Esophagus squamous epithelium (tissue), 5 donors: ENCODE data around the gene TUT1. TPM values are rescaled to one million over a fixed set of nuclear protein-coding genes. Genes with fewer than 3 reads are reported as not detected.

Source experiments
- DNase-seq: peaks from one replicate; lab custom pipeline; 2025; lab: John Stamatoyannopoulos, UW
- H3K27ac ChIP-seq, 4 donors: fragments of 200-600 bp; sonication (generic); one replicate each; pipeline ENCODE4 v1.5.1; 2016 to 2019; ENCODE audit warnings: mild to moderate bottlenecking in 1 of 4
- H3K27me3 ChIP-seq, 4 donors: fragments of 200-600 bp; sonication (generic); 1 replicate in 3 of 4; 2 replicates in 1 of 4; pipeline versions ENCODE4 v1.5.1 to v1.6.0; 2017 to 2021; ENCODE audit warnings: antibody characterized with exemption in 1 of 4
- H3K36me3 ChIP-seq, 3 donors: fragments of 200-600 bp; sonication (generic); one replicate each; pipeline ENCODE4 v1.5.1; 2016 to 2019
- H3K4me1 ChIP-seq, 3 donors: fragments of 200-600 bp; sonication (generic); one replicate each; pipeline ENCODE4 v1.5.1; 2017 to 2019
- H3K4me3 ChIP-seq, 4 donors: fragments of 200-600 bp; sonication (generic); 1 replicate in 3 of 4; 2 replicates in 1 of 4; pipeline ENCODE4 v1.5.1; 2016 to 2019; ENCODE audit warnings: mild to moderate bottlenecking in 2 of 4, moderate library complexity in 1 of 4
- H3K9me3 ChIP-seq, 3 donors: fragments of 200-600 bp; sonication (generic); one replicate each; pipeline ENCODE4 v1.5.1; 2016 to 2019
- POLR2A ChIP-seq, 4 donors: fragments of 450-650 bp; IDR thresholded peaks; one replicate each; pipeline ENCODE4 v1.6.1; 2017; ENCODE audit warnings: antibody characterized with exemption in 4 of 4, mild to moderate bottlenecking in 4 of 4, moderate library complexity in 3 of 4
- WGBS, 2 donors: methylation state at CpG; one replicate each; pipeline ENCODE4 v1.1.5; 2018; 5-methylcytosine and 5-hydroxymethylcytosine counted together
- intact Hi-C: fragments of 100-400 bp; cut with DNase I; formaldehyde crosslinking; loops from one replicate; pipeline ENCODE4 v1.15.0; 2022
- small RNA-seq, 4 donors: library from RNA; depleted of rRNA; stranded (forward); fragments of <200 nt; gene quantifications; one replicate each; pipeline ENCODE3, GENCODE V24; 2016
- total RNA-seq, 4 donors: library from RNA; depleted of rRNA; stranded (reverse); fragments of >200 nt; gene quantifications; one replicate each; pipeline ENCODE4 v1.1.0, GENCODE V29; 2016
- TF ChIP-seq, protein P1 (sequence below), 6 experiments: fragments of 450-650 bp in 4 of 6; fragments of 200-600 bp in 2 of 6; sonication (generic) in 2 of 6; IDR thresholded peaks; one replicate each; pipeline ENCODE4 v1.5.1; 2016 to 2019; ENCODE audit warnings: antibody characterized with exemption in 6 of 6, mild to moderate bottlenecking in 4 of 6, moderate library complexity in 4 of 6
- donor health status: DM: yes; HTN: yes; CAD: no.

TUT1 gene
- total RNA-seq, 4 donors from 2014 or later: 5.0 to 12.7 (median 8.0) TPM

DNA sequence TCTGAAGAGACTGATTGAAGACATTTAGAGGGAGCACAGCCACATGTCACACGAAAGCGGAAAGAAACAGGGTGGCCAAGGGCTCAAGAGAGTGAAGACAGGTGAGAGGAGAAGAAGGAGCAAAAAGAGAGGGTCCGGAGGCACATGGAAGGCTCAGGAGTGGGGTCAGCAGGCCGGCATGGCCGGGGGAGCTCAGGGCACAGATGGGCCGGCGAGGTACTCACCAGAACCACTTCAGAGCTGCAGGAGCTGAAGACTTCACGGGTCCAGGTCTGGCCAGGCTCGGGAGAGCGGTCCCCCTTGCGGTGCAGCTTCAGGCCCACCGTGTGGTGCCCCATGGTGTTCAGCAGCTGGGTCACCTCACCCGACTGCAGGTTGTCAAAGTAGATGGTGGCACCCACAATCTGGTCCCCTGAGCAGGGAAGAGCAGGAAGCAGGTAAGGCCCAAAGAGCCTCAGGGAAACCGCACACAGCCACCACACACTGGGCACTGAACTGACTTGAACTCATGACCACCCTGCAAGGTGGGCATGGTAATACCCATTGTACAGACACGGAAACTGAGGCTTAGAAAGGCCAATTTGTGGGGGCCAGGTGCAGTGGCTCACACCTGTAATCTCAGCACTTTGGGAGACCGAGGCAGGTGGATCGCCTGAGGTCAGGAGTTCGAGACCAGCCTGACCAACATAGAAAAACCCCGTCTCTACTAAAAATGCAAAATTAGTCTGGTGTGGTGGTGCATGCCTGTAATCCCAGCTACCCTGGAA, 56.4 kb downstream of the TUT1 start:
- no peaks in the 10 kb centered on the region for H3K27me3 ChIP-seq
- no peaks in the 10 kb centered on the region for H3K9me3 ChIP-seq
- intact Hi-C loops: no loop called here
- DNase-seq: no peak
- WGBS, 2 donors: 88 to 93% methylated on average over 15 of the region's 19 CpGs
- H3K27ac ChIP-seq: peak overlapping the region in 1 of 4 donors; percentile 22
- H3K4me3 ChIP-seq: no peak overlapping the region
- peaks cover 61 to 87% (median 66%) of the 10 kb centered on the region in 3 donors for H3K36me3 ChIP-seq
- TF ChIP-seq, protein P1, sequence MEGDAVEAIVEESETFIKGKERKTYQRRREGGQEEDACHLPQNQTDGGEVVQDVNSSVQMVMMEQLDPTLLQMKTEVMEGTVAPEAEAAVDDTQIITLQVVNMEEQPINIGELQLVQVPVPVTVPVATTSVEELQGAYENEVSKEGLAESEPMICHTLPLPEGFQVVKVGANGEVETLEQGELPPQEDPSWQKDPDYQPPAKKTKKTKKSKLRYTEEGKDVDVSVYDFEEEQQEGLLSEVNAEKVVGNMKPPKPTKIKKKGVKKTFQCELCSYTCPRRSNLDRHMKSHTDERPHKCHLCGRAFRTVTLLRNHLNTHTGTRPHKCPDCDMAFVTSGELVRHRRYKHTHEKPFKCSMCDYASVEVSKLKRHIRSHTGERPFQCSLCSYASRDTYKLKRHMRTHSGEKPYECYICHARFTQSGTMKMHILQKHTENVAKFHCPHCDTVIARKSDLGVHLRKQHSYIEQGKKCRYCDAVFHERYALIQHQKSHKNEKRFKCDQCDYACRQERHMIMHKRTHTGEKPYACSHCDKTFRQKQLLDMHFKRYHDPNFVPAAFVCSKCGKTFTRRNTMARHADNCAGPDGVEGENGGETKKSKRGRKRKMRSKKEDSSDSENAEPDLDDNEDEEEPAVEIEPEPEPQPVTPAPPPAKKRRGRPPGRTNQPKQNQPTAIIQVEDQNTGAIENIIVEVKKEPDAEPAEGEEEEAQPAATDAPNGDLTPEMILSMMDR (IDR thresholded peaks at IDR 0.05): no peak
- no peak for TF ChIP-seq POLR2A (IDR thresholded peaks at IDR 0.05)
- peaks cover 30 to 58% (median 40%) of the 10 kb centered on the region in 3 donors for H3K4me1 ChIP-seq

GRCh38 chr11:62532096-62532495, 59.2 kb downstream of the TUT1 start:
- no peak overlapping the region for H3K27ac ChIP-seq
- TF ChIP-seq, protein P1 (IDR thresholded peaks at IDR 0.05): no peak
- TF ChIP-seq POLR2A (IDR thresholded peaks at IDR 0.05): no peak
- H3K4me3 ChIP-seq: no peak overlapping the region
- H3K27me3 ChIP-seq: no peaks in the 10 kb centered on the region
- intact Hi-C loops: no loop called here
- no peak for DNase-seq
- 92 to 100% methylated on average over 2 of the region's 2 CpGs for WGBS, 2 donors
- no peaks in the 10 kb centered on the region for H3K9me3 ChIP-seq
- H3K36me3 ChIP-seq: peaks cover 82 to 100% (median 87%) of the 10 kb centered on the region in 3 donors
- peaks cover 1 to 29% (median 11%) of the 10 kb centered on the region in 3 donors for H3K4me1 ChIP-seq

Small RNA genes lying within 50 kb of the gene (small RNA-seq; reads per million reads assigned to genes)
- gene AP001458.1 (0 reads per million in 4 donors), gene EEF1G (0 reads per million in 4 donors), gene MIR6747 (0 to 0.36 (median 0.04) reads per million in 4 donors)

Other genes with a start within 250 kb of the TUT1 start
- gene SCGB1A1, start 172.5 kb downstream of the TUT1 start, total RNA-seq: 1 to 10 TPM in 2 of 4 donors, not detected in 2; 5.9 to 6.6 TPM
- gene AHNAK, start 44.7 kb downstream of the TUT1 start, total RNA-seq: 1,000 to 10,000 TPM in 2 of 4 donors, 100 to 1,000 TPM in 2; 695 to 1,250 (median 954) TPM
- gene EEF1G, start 17.6 kb downstream of the TUT1 start, total RNA-seq: 1,000 to 10,000 TPM; 1,144 to 2,095 (median 1,685) TPM
- gene MTA2, start 10.3 kb upstream of the TUT1 start, total RNA-seq: 100 to 1,000 TPM; 103 to 132 (median 111) TPM
- gene EML3, start 21.3 kb upstream of the TUT1 start, total RNA-seq: 10 to 100 TPM; 34.7 to 58.6 (median 53.6) TPM
- gene ROM1, start 21.7 kb upstream of the TUT1 start, total RNA-seq: 10 to 100 TPM in 1 of 4 donors, 1 to 10 TPM in 3; 5.5 to 10.8 (median 7.2) TPM
- 10 to 100 TPM in 3 of 4 donors, 1 to 10 TPM in 1; 8.6 to 17.2 (median 12.9) TPM for gene B3GAT3, start 30.5 kb upstream of the TUT1 start, total RNA-seq
- 10 to 100 TPM; 90.8 to 97.2 (median 95.0) TPM for gene GANAB, start 55.1 kb upstream of the TUT1 start, total RNA-seq
- gene INTS5, start 61.8 kb upstream of the TUT1 start, total RNA-seq: 10 to 100 TPM; 15.4 to 21.2 (median 19.0) TPM
- 10 to 100 TPM; 36.0 to 53.4 (median 43.6) TPM for gene C11orf98, start 73.7 kb upstream of the TUT1 start, total RNA-seq
- 10 to 100 TPM in 2 of 4 donors, 1 to 10 TPM in 2; 1.1 to 10.5 (median 7.0) TPM for gene CSKMT, start 73.8 kb upstream of the TUT1 start, total RNA-seq
- 10 to 100 TPM; 10.5 to 17.2 (median 12.2) TPM for gene UQCC3, start 80.2 kb upstream of the TUT1 start, total RNA-seq
- 1 to 10 TPM; 1.8 to 3.6 (median 2.5) TPM for gene LBHD1, start 80.7 kb upstream of the TUT1 start, total RNA-seq
- gene UBXN1, start 87.5 kb upstream of the TUT1 start, total RNA-seq: 100 to 1,000 TPM in 1 of 4 donors, 10 to 100 TPM in 3; 67.3 to 148 (median 86.1) TPM
- gene LRRN4CL, start 98.0 kb upstream of the TUT1 start, total RNA-seq: 10 to 100 TPM in 1 of 4 donors, 1 to 10 TPM in 2, under 1 TPM in 1; 0.27 to 12.0 (median 4.5) TPM
- gene BSCL2, start 115.9 kb upstream of the TUT1 start, total RNA-seq: 10 to 100 TPM; 25.7 to 69.4 (median 32.6) TPM
- gene GNG3, start 116.2 kb upstream of the TUT1 start, total RNA-seq: not detected
- gene HNRNPUL2, start 135.9 kb upstream of the TUT1 start, total RNA-seq: 10 to 100 TPM; 14.4 to 33.0 (median 26.4) TPM
- gene TTC9C, start 137.0 kb upstream of the TUT1 start, total RNA-seq: 10 to 100 TPM in 3 of 4 donors, 1 to 10 TPM in 1; 9.6 to 21.3 (median 15.0) TPM
- gene ZBTB3, start 162.6 kb upstream of the TUT1 start, total RNA-seq: 1 to 10 TPM; 4.7 to 7.7 (median 6.9) TPM
- 10 to 100 TPM; 26.5 to 61.2 (median 47.7) TPM for gene POLR2G, start 170.1 kb upstream of the TUT1 start, total RNA-seq
- gene TAF6L, start 179.9 kb upstream of the TUT1 start, total RNA-seq: 10 to 100 TPM; 11.5 to 40.2 (median 19.0) TPM
- 10 to 100 TPM; 35.6 to 60.1 (median 43.3) TPM for gene TMEM179B, start 195.9 kb upstream of the TUT1 start, total RNA-seq
- gene TMEM223, start 200.5 kb upstream of the TUT1 start, total RNA-seq: 10 to 100 TPM; 13.2 to 28.4 (median 22.0) TPM
- gene NXF1, start 213.9 kb upstream of the TUT1 start, total RNA-seq: 10 to 100 TPM; 38.1 to 62.4 (median 44.4) TPM
- 10 to 100 TPM; 23.0 to 34.7 (median 24.2) TPM for gene STX5, start 240.5 kb upstream of the TUT1 start, total RNA-seq
- not detected for gene TEX54, start 241.3 kb upstream of the TUT1 start, total RNA-seq
- 10 to 100 TPM; 31.7 to 74.0 (median 44.3) TPM for gene WDR74, start 248.1 kb upstream of the TUT1 start, total RNA-seq